ENCODE data around the gene HHIPL1.

DNA sequence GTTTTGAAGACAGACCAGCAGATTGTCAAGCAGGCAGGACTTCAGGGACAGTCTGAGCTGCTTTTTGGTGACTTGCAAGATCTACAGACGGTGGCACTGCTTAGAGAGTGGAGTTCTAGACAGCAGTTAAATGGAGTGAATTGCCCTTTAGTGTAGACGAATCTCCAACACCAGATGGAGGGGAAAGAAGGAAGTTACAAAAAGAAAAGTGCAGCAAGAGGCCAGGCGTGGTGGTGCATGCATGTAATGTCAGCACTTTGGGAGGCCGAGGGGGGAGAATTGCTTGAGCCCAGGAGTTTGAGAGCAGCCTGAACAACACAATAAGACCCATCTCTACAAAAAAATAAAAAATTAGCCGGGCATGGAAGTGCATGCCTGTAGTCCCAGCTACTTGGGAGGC, 8.4 kb upstream of the HHIPL1 start:
- TF ChIP-seq, protein P1, sequence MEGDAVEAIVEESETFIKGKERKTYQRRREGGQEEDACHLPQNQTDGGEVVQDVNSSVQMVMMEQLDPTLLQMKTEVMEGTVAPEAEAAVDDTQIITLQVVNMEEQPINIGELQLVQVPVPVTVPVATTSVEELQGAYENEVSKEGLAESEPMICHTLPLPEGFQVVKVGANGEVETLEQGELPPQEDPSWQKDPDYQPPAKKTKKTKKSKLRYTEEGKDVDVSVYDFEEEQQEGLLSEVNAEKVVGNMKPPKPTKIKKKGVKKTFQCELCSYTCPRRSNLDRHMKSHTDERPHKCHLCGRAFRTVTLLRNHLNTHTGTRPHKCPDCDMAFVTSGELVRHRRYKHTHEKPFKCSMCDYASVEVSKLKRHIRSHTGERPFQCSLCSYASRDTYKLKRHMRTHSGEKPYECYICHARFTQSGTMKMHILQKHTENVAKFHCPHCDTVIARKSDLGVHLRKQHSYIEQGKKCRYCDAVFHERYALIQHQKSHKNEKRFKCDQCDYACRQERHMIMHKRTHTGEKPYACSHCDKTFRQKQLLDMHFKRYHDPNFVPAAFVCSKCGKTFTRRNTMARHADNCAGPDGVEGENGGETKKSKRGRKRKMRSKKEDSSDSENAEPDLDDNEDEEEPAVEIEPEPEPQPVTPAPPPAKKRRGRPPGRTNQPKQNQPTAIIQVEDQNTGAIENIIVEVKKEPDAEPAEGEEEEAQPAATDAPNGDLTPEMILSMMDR (IDR thresholded peaks at IDR 0.05) = no peak
- TF ChIP-seq POLR2A (IDR thresholded peaks at IDR 0.05) = no peak
